SU-DHL-6 (cell line): ENCODE measurements around the gene UBXN4.

Source experiments
- EZH2phosphoT487 ChIP-seq: fragments of 200-600 bp; sonication (generic), shearing (Covaris generic); conservative IDR thresholded peaks from 2 replicates; pipeline ENCODE4 v1.6.1; 2018; ENCODE audit warnings: mild to moderate bottlenecking, antibody characterized with exemption, low read length, moderate library complexity, mixed read lengths
- TF ChIP-seq, protein P1 (sequence below): fragments of 200-600 bp; sonication (generic); IDR thresholded peaks from one replicate; pipeline ENCODE4 v1.5.1; 2017; ENCODE audit warnings: antibody characterized with exemption, mild to moderate bottlenecking, low read length, moderate library complexity; ENCODE audit not compliant: insufficient read depth, poor library complexity, severe bottlenecking

DNA sequence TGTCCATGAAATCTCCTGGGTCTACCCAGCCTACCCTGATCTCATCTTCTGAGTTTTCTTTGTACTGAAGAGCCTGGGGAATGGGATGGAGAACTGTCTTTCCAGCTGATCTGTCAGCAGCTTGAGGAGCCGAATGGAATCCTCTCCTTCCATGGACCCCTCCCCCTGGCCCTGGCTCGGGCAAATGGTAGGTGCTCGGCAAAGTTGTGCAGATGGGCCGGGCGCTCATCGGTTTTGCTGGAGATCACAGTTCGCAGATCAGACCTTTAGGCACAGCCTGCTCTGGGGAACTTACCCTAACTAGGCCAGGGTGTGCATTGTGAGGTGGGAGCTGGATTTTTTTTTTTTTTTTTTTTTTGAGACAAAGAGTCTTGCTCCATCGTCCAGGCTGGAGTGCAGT lies 55.0 kb downstream of the UBXN4 start:
- TF ChIP-seq EZH2phosphoT487 = no peak
- TF ChIP-seq, protein P1, sequence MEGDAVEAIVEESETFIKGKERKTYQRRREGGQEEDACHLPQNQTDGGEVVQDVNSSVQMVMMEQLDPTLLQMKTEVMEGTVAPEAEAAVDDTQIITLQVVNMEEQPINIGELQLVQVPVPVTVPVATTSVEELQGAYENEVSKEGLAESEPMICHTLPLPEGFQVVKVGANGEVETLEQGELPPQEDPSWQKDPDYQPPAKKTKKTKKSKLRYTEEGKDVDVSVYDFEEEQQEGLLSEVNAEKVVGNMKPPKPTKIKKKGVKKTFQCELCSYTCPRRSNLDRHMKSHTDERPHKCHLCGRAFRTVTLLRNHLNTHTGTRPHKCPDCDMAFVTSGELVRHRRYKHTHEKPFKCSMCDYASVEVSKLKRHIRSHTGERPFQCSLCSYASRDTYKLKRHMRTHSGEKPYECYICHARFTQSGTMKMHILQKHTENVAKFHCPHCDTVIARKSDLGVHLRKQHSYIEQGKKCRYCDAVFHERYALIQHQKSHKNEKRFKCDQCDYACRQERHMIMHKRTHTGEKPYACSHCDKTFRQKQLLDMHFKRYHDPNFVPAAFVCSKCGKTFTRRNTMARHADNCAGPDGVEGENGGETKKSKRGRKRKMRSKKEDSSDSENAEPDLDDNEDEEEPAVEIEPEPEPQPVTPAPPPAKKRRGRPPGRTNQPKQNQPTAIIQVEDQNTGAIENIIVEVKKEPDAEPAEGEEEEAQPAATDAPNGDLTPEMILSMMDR = no peak
